BLaER1 treated with 17β-estradiol and CSF1 and Interleukin-3, amounts not matched to agents 10 nM and 100 nM (cell line): ENCODE measurements around the gene ARHGEF1.
"Not testable (repeated sequence)": the region's sequence is repeated elsewhere in the genome, so short reads cannot be mapped to it uniquely, and the experiment has no call there.

Experiments
- H3K27ac ChIP-seq, 11 experiments: shearing (Covaris generic); formaldehyde crosslinking; 2 replicates each; pipeline ENCODE4 v1.8.1; 2022
- H3K27me3 ChIP-seq, 11 experiments: shearing (Covaris generic); formaldehyde crosslinking; 2 replicates each; pipeline ENCODE4 v1.8.1; 2022
- H3K36me3 ChIP-seq, 11 experiments: shearing (Covaris generic); formaldehyde crosslinking; 2 replicates each; pipeline ENCODE4 v1.8.1; 2022
- H3K4me1 ChIP-seq, 10 experiments: shearing (Covaris generic); formaldehyde crosslinking; 2 replicates each; pipeline ENCODE4 v1.8.1; 2022
- H3K4me2 ChIP-seq, 11 experiments: shearing (Covaris generic); formaldehyde crosslinking; 2 replicates each; pipeline ENCODE4 v1.8.1; 2022
- H3K4me3 ChIP-seq, 10 experiments: shearing (Covaris generic); formaldehyde crosslinking; 2 replicates each; pipeline ENCODE4 v1.8.1; 2022
- H3K9ac ChIP-seq, 11 experiments: shearing (Covaris generic); formaldehyde crosslinking; 2 replicates each; pipeline ENCODE4 v1.8.1; 2022
- H3K9me3 ChIP-seq, 11 experiments: shearing (Covaris generic); formaldehyde crosslinking; replicated peaks in 1 of 11; 2 replicates each; pipeline ENCODE4 v1.8.1; 2022
- H4K20me1 ChIP-seq, 11 experiments: shearing (Covaris generic); formaldehyde crosslinking; 2 replicates each; pipeline ENCODE4 v1.8.1; 2022
- Cebpa-rat ChIP-seq, 11 experiments: shearing (Covaris generic); IDR thresholded peaks; 2 replicates each; pipeline ENCODE4 v1.8.1; 2022

ARHGEF1 gene

DNA sequence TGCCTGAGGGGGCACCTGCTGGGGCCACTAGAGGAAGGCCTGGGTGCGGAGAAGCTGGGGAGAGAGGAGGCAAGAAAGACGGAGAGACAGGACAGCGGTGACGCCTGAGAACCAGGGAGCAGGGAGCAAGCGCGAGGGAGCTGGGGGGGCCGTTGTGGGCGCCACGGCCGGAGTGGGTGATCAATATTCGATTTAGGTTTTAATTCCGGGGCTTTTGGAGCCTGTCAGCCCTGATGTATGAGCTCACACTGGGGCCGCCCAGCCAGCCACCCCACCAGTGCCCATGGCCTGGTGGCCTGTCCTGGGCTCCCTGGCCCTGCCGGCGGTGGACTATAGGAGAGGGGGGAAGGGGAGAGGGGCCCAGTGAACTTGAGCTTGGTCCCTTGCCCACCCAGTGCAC is 54.0 kb downstream of the ARHGEF1 start:
- TF ChIP-seq Cebpa-rat (IDR thresholded peaks at IDR 0.05) = no peak
- no peaks in the 10 kb centered on the region for H3K9me3 ChIP-seq
- H3K4me1 ChIP-seq = peaks cover 45 to 64% (median 54%) of the 10 kb centered on the region in 10 experiments
- H3K4me3 ChIP-seq = no peak overlapping the region
- H3K36me3 ChIP-seq = no peaks in the 10 kb centered on the region
- H3K27me3 ChIP-seq = peaks cover 34 to 58% (median 53%) of the 10 kb centered on the region in 11 experiments
- H3K4me2 ChIP-seq = peak overlapping the region in 8 of 11 experiments; percentile 54 to 75 (median 66); a peak in 7 of 22 replicates
- no peaks in the 10 kb centered on the region; a peak in 1 of 22 replicates for H4K20me1 ChIP-seq
- H3K27ac ChIP-seq = peak overlapping the region in 1 of 11 experiments; percentile 58; a peak in 1 of 22 replicates
- H3K9ac ChIP-seq = peak overlapping the region in 1 of 11 experiments; percentile 29; a peak in 1 of 22 replicates

DNA sequence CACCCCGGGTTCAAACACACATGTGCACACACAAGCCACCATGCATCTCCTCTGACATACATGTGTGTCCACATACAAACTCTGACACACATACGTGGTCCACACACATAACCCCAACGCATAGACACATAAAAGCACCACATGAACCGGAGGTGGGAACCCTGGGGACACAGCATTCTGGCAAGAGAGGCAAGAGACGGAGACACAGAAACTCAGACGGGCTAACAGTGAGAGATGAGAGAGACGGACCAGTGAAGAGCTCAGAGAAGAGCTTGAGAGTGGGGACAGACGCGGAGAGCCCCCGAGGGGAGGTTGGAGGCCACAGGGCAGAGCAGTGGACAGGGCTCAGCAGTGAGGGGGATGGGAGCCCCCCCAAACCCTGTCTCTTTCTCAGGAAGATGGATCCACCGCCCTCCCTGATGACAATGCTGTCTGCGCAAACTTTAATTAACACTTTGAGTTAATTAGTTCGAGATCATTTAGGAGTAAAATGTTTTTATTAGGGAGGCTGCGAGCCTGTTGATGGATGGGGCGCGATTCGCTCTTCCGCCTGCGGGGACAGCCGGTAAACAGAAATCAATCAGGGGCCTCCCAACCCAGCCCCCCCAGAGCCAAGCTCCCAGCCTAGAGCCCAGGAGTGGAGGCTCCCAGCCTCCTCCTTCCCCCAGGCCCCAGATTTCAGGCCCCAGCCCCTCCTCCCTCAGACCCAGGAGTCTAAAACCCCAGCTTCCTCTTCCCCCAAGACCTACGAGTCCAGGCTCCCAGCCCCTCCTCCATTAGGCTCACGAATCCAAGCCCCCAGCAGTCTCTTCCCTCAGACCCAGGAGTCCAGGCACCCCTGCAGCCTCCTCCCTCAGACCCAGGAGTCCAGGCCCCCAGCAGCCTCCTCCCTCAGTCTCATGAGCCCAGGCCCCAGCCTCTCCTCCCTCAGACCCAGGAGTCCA is 54.8 kb downstream of the ARHGEF1 start:
- no peak for TF ChIP-seq Cebpa-rat (IDR thresholded peaks at IDR 0.05)
- peaks cover 36 to 55% (median 46%) of the 10 kb centered on the region in 10 experiments for H3K4me1 ChIP-seq

DNA sequence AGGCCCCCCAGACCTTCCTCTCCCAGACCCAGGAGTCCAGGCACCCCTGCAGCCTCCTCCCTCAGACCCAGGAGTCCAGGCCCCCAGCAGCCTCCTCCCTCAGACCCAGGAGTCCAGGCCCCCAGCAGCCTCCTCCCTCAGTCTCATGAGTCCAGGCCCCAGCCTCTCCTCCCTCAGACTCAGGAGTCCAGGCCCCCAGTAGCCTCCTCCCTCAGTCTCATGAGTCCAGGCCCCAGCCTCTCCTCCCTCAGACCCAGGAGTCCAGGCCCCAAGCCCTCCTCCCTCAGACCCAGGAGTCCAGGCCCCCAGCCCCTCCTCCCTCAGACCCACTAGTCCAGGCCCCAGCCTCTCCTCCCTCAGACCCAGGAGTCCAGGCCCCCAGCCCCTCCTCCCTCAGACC is 56.2 kb downstream of the ARHGEF1 start:
- not testable (repeated sequence) for H4K20me1 ChIP-seq, H3K36me3 ChIP-seq, H3K9me3 ChIP-seq
- peaks cover 34 to 58% (median 53%) of the 10 kb centered on the region in 11 experiments for H3K27me3 ChIP-seq
- H3K9ac ChIP-seq = peak overlapping the region in 5 of 11 experiments; percentile 78 to 90 (median 84); a peak in 7 of 22 replicates
- peak overlapping the region in 2 of 11 experiments; percentile 84 to 85; a peak in 4 of 22 replicates for H3K4me2 ChIP-seq
- peak overlapping the region in 4 of 10 experiments; percentile 61 to 75 (median 68); a peak in 3 of 20 replicates for H3K4me3 ChIP-seq
- H3K4me1 ChIP-seq = peaks cover 23 to 45% (median 35%) of the 10 kb centered on the region in 10 experiments
- peak overlapping the region in 1 of 11 experiments; percentile 92; a peak in 4 of 22 replicates for H3K27ac ChIP-seq

More for the DNA sequence above, 54.8 kb downstream of the ARHGEF1 start:
- 0 out of 20 replicates have a peak overlapping the region, but pooled peaks of 1 of the 10 experiments have one; percentile 24 for H3K4me3 ChIP-seq
- H4K20me1 ChIP-seq = no peaks in the 10 kb centered on the region; a peak in 1 of 22 replicates
- no peaks in the 10 kb centered on the region for H3K9me3 ChIP-seq
- peak overlapping the region in 10 of 11 experiments; percentile 38 to 63 (median 47); a peak in 14 of 22 replicates for H3K9ac ChIP-seq
- H3K36me3 ChIP-seq = no peaks in the 10 kb centered on the region
- peak overlapping the region in 8 of 11 experiments; percentile 33 to 67 (median 49); a peak in 16 of 22 replicates for H3K27ac ChIP-seq
- peak overlapping the region; percentile 54 to 75 (median 64) for H3K4me2 ChIP-seq
- H3K27me3 ChIP-seq = peaks cover 34 to 58% (median 53%) of the 10 kb centered on the region in 11 experiments

DNA sequence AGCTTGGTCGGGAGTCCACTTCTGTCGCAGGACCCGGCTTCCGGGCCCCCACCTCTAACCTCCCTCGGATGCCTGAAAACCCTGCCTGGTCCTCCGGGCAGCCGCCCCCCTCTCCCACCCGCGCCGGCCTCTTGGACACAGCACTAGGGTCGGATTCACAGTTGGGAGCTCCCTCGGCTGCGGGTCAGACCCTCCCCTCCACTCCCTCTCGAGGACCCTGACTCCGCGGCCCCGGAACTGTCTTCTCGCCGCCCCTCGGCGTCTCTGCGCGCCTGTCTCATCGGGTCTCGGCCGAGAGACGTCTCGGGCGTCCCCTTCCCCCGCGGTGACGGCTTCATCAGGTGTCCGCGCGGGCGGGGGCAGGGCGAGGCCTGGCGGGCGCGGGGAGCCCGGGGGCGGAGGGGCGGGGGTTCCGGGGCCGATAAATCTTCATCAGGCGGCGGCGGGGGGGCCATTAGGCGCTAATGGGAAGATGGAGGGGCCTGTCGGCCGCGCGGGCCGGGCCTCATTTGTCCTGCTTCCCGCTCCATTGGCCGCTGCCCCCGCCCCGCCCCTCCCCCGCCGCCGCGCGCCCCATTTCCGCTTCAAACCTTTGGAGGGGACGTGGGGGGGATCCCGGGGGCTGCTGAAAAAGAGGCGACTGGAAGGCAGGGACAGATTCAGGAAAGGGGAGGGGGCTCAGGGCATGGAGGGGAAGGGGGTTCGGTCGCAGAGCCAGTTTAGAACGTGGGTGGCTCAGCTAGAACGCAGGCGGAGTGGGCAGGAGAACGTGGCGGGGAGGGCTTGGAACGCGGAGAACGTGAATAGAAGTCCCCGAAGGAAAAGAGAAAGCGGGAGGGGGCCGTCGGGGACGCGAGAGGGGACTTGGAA is 57.1 kb downstream of the ARHGEF1 start:
- Histone ChIP-seq H3K9me3 (no peaks in the 10 kb centered on the region), H4K20me1 (no peaks in the 10 kb centered on the region), H3K4me1 (peaks cover 23 to 45% (median 35%) of the 10 kb centered on the region in 10 experiments), H3K27ac (peak overlapping the region; percentile 76 to 92 (median 84)), H3K27me3 (peaks cover 32 to 54% (median 50%) of the 10 kb centered on the region in 11 experiments), H3K4me3 (peak overlapping the region; percentile 61 to 75 (median 66)), H3K4me2 (peak overlapping the region; percentile 82 to 97 (median 93)), H3K9ac (peak overlapping the region; percentile 72 to 91 (median 83)), H3K36me3 (no peaks in the 10 kb centered on the region)
- TF ChIP-seq Cebpa-rat (IDR thresholded peaks at IDR 0.05) = no peak

DNA sequence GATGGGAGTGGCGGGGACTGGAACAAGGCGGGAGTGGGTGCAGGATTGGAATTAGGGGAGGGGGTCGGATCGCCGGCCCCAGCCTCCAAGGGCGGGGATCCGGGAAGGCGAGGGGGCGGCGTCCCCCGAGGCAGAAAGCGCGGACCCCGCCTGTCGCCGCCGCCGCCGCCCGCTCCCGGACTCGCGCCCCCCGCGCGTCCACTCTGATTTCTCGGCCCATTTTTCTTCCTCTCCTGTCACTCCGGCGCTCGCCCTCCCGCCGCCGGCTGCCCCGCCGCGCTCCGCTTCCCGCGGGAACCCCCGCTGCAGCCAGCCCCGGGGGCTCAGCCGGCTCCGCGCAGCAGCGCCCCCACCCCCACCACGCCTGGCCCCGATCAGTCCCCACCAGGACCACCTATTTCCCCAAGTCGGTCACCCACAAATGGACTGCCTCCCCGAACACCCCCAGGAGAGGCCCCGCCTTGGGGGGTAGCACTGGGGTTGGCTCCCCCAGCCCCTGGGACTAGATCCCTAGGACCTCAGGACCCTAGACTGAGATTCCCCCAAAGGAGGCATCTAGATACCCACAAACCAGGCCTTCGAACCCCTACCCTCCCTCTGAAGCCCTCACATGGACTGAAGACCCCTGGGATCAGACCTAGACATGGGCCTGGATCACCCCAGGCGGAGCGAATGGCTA is 57.9 kb downstream of the ARHGEF1 start:
- TF ChIP-seq Cebpa-rat (IDR thresholded peaks at IDR 0.05) = no peak
- H3K36me3 ChIP-seq = no peaks in the 10 kb centered on the region
- H3K4me2 ChIP-seq = peak overlapping the region; percentile 82 to 97 (median 93)
- no peaks in the 10 kb centered on the region for H3K9me3 ChIP-seq
- no peaks in the 10 kb centered on the region for H4K20me1 ChIP-seq
- peaks cover 27 to 47% (median 42%) of the 10 kb centered on the region in 11 experiments for H3K27me3 ChIP-seq
- H3K4me1 ChIP-seq = peaks cover 26 to 49% (median 40%) of the 10 kb centered on the region in 10 experiments
- peak overlapping the region; percentile 50 to 92 (median 80) for H3K27ac ChIP-seq
- peak overlapping the region; percentile 61 to 75 (median 66) for H3K4me3 ChIP-seq
- H3K9ac ChIP-seq = peak overlapping the region; percentile 72 to 90 (median 82)

DNA sequence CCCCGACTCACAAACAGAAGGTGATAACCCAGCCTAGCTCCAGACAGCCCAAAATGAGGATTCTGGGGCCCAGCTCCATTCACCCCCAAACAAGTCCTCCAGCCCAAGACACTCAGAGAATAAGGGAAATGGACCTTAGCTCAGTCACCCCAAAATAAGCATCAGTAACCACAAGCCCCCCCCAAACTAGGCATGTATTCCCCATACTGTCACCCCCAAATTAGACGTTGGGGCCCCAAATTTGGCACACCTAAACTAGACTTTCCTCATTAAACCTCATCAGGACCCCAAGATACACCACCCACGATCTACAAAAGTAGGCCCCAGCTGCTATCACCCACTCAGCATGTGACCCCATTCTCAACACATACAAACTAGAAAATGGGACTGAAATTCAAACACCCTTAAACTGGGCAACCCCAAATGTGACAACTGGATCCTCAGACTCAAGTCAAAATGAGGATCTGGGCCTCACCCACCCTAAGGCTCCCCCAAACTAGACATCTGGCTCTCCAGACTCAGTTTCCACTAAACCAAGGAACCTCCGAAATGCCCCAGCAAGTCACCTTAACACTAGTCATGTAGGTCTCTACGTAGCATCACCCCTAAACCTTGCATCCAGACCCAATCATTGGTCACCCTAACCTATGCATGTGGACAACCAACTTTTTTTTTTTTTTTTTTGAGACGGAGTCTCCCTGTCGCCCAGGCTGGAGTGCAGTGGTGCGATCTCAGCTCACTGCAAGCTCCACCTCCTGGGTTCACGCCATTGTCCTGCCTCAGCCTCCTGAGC is 58.6 kb downstream of the ARHGEF1 start:
- no peaks in the 10 kb centered on the region for H3K9me3 ChIP-seq
- H3K36me3 ChIP-seq = no peaks in the 10 kb centered on the region
- no peaks in the 10 kb centered on the region for H4K20me1 ChIP-seq
- H3K4me3 ChIP-seq = no peak overlapping the region; a peak in 1 of 20 replicates
- H3K9ac ChIP-seq = peak overlapping the region in 4 of 11 experiments; percentile 80 to 85 (median 84); a peak in 6 of 22 replicates
- H3K4me1 ChIP-seq = peaks cover 26 to 47% (median 40%) of the 10 kb centered on the region in 10 experiments
- H3K4me2 ChIP-seq = peak overlapping the region in 10 of 11 experiments; percentile 82 to 97 (median 92); a peak in 15 of 22 replicates
- H3K27ac ChIP-seq = no peak overlapping the region
- peaks cover 20 to 39% (median 35%) of the 10 kb centered on the region in 11 experiments for H3K27me3 ChIP-seq
- no peak for TF ChIP-seq Cebpa-rat (IDR thresholded peaks at IDR 0.05)

DNA sequence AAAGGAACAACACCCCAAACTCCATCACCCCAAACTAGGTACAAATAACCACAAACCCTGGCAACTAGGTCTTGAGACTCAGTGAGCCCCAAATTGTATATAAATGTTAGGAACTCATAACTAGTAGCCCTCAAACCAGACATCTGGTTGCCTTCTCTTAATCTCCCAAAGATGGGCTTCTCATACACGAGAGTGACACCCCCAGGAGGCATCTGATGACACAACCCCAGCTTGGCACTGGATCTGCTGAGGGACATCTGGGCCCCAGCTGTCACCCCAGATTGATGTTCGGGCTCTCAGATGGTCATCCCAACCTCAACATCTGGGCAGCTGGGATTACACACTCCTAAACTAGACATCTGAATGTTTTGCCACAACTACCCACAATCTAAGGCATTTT is 61.4 kb downstream of the ARHGEF1 start:
- Histone ChIP-seq H3K4me2 (peak overlapping the region; percentile 36 to 74 (median 54); a peak in 16 of 22 replicates), H3K27me3 (peaks cover 9 to 24% (median 21%) of the 10 kb centered on the region in 11 experiments; a peak in 21 of 22 replicates), H3K9me3 (no peaks in the 10 kb centered on the region), H3K9ac (no peak overlapping the region), H4K20me1 (no peaks in the 10 kb centered on the region), H3K36me3 (no peaks in the 10 kb centered on the region), H3K4me3 (no peak overlapping the region), H3K27ac (no peak overlapping the region), H3K4me1 (peaks cover 17 to 32% (median 27%) of the 10 kb centered on the region in 10 experiments)
- no peak for TF ChIP-seq Cebpa-rat (IDR thresholded peaks at IDR 0.05)
